ENCODE results near the gene MSL3B.

MSL3B gene

DNA sequence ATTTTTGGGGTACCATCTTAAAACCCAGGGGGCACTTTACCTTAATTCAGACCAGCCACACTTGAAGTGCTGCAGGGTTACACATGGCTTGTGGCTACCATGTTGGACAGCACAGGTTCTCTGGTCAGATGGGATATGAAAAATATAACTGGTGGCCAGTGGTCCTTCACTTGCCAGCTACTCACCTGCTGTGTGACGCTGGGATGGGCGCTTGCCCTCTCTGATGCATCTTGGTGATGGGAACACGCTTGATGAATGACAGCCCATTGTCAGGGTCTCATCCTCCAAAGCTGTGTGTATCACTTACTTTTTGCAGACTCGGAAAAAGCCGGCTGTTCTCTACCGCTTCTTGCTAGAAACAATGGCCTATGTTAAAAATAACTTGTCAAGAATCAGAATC, 36.3 kb downstream of the MSL3B start:
- no peak for DNase-seq

DNA sequence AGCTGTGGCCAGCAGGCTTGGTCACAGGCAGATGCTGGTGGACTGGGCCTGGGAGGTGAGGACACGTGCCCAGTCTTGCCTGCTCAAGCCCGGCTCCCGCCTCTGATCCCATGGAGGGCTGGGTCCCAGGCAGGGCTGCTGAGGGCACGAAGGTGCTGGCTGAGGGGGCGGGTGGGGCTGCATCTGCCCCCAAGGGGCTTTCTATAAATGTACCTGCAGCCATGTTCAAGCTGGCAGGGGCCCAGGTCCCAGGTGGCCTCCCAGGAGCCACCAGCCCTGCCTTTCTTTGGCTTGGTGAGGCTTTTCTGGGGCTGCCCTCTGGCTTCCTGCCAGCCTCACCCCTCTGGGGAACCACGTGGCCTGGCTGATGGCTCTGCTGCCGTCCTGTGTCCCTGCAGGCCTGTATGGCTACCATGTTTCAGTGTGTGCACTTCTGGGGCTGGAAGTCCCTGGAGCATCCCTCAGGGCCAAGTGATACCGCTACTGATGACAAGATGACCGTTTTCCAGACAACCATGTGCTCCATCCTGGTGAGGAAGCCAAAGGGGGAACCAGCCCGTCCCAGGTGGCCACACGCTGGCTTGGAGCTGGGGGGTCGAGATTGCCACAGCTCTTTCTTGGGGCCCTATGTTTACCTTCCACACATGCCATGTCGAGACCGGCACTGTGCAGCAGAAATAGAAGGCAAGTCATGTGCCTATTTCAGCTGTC, 37.0 kb downstream of the MSL3B start:
- DNase-seq, result no peak

DNA sequence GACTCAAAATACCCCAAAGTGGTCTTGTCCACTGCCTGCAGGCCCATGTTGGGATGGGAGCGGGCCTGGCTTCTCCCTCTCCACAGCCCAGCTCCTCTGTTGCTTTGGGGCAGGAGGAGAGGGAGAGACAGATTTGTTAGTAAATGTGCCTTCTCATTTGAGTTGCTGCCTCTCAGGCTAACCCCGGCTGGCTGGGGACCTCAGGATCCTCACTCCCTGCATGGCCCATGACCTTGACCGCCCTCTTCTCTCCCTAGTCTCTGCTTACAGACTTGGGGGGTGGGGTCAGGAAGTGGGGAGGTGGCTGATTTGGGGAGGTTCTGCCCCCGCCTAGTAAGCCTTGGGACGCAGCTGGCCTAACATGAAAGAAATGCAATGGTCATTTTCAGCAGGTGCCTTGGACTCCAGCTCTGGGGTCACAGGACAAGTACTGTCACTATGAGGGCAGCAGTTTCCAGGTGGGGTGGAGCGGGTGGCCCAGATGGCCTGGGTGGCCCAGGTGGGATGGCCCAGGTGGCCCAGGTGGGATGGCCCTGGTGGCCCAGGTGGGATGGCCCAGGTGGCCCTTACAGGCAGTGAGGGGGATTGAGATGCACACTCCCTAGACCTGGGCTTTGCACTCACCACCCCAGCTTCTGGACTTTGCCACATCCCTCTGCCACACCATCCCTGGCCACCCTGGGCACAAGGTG, 37.9 kb downstream of the MSL3B start:
- DNase-seq, result no peak

DNA sequence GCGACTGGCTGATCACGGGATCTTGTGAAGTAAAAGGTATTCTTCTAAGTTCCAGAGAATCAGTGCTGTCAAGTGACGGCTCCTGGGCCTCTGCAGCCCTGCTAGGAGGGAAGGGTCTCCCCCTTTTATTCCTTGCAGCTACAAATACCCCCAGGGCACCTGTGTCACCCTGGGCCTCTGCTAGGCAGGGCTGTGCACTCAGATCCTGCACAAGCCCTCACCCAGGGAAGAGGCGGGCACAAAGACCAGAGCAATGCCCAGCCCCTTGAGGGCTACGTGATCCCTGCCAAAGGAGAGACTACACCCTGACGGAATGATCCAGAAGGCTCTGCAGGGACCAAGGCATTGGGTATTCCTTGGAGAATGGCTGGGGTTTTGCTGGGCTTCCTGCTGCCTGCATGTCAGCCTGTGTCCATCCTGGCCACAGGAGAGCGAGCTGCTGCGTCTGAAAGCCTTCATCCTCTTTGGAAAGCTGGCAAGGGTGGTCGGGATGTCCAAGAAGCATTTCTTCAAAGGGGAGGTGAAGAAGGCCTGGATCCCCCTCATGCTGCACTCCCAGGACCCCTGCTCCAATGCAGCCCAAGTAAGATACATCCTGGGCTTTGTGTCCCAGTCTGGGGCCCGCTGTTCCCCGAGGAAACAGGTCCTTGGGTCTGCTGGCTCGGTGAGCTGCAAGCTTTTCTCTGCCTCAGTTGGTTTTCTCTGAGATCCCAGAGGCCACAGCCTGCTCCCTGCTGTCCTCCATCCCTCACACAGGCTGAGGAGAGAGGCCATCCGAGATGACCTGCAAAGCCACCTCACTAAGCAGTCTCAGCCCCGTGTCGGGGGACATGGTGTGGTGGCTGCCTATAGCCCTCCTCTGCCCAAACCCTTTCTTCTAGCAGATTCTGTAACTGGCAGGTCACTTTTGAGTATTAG, 38.7 kb downstream of the MSL3B start:
- DNase-seq, result no peak

DNA sequence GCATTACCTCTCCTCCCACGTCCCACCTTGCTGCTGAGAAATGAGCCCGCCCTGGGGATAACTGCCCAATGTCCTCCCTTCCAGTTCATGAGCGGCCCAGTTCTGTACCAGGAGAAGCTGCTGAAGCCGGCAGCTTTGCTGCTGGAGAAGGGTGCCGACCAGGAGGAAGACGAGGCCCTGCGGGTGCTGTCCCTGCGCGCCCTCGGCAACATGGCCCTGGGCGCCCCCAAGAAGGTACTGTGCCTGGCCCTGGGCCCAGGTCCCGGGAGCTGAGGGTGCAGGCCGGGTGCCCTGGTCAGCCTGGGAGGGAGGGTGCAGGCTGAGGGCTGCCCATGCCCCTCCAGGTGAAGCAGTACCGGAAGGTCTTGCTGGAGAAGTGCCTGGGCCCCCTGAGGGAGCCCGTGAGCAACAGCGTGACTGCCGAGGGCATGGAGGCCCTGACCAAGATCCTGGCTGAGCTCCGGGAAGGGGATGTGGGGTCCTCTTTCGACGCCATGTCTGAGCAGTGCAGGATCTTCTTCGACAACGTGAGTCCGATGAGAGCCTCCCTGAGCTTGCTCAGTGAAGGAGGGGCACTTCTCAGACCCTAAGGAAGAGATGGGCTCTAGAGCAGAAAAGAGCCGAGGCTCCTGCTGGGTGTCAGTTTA, 39.5 kb downstream of the MSL3B start:
- no peak for DNase-seq

DNA sequence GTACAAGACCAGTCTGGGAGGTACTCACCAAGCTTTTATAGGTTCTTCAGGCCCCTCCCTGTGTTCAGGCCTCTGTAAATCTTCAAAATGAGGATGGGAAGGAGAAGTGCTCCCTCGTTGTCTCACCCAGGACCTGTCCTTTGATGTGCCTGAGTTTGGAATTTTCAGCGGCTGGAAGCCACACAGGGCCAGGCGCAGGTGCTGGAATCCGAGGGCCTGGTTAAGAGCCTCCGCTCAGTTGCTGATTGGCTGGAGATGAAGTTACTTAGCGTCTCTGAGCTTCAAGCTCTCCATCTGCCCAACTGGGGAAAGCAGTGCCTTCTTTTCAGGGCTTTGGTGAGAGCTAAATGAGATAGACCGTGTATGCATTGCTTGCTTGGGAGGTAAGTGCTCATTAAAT, 43.8 kb downstream of the MSL3B start:
- no peak for DNase-seq

DNA sequence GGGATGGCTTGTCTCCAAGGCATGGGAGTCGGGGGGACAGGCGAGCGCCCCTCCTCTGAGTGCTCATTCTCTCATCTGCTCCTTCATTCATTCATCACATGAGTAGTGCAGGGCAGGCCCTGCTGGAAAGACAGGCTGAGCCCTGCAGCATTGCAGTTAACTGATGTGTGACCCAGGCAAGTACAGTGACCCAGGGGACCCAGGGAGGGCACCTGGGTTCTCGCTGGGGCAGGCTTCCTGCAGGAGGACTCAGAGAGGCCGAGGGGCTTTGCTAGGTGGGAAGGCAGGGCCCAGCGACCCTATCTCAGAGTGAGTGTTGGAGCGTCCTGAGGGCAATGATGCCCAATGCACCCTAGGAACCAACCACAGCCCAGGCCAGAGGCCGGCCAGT, 44.5 kb downstream of the MSL3B start:
- DNase-seq, result no peak

DNA sequence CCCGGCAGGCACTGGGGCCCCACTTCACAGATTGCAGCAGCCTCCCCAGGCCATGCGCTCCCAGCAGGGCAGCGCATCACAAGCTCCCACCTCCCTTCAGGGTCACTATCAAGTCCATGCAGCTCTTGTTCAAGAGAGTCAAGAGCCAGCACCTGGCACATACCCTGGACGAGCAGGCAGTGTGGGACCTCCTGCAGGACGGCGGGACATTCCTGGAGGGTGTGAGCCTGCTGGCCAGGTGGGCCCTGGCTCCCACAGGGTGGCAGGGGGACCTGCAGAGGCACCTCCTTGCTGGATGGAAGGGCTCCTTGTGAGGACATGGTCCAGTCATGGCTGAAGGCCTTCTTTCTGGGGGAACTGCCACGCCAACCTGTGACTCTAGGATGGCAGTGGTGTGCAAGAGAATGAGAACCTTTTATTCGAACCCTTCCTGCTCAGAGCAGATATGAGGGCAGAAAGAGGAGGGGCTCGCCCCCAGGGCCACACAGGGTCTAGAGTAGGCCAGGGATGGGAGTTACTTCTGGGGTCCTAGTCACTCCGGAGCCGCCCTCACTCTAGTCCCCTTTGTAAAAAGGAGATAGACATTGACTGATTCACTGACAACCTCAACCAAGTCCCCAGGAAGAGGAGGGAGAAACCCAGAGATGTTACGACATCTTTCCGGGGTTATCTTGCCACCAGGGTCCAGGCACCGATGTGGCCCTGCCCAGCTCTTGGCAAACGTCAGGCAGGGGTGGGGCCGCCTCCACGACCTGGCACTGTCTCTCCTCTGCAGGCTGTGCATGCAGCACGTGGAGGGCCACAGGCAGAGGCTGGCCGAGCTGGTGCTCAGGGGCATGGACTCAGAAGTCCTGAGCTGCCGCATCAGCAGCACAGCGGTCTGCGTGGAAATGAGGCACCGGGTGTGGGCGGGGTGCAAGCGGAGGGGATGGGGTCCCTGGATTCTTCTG, 45.1 kb downstream of the MSL3B start:
- no peak for DNase-seq

DNA sequence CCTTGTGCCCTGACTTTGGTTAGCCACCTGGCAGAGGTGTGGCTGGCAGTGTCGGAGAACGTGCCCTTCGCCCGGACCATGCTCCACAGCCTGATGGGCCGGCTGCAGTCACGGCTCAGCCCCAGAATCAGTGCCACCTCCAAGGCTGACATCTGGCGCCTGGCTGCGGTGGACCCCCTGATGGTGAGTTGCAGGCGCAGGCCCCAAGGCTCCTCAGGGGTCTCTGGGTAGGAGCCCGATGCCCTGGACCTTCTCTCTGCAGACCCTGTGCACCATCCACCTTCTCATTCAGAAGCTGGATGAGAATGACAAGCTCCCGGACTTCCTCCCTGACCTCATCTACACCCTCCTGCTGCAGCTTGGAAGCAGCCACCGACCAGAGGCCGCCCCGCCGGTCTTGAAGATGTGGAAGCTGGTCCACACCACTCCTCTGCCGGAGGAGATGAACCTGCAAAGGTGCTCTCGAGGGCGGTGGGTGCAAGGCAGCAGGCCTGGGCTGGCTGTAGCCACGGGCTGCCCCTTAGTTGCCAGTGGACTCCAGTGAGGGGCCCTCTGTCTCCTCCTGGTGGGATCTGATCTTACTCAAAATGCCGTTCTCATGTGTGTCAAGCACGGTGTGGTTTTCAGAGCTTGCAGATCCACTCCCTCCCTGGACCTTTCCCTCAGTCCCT, 46.0 kb downstream of the MSL3B start:
- no peak for DNase-seq

DNA sequence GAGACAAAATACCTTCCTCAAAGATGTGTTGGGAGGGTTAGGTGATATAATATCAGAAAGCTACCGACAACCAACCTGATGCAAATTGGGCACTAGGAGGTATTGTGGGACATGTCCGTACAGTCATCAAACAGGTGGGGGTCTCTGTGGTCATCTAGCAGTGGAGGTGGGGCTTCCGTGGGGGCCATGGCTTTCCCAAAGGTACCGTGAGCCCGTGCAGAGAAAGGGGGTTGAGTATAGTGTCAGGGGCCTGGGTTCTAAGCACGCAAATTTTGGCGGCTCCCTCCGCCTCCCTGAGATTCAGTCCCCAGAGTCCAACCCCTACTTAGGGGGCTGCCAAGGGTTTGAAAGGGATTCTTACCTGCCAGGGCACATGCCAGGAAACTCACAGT, 46.5 kb downstream of the MSL3B start:
- DNase-seq, result no peak

DNA sequence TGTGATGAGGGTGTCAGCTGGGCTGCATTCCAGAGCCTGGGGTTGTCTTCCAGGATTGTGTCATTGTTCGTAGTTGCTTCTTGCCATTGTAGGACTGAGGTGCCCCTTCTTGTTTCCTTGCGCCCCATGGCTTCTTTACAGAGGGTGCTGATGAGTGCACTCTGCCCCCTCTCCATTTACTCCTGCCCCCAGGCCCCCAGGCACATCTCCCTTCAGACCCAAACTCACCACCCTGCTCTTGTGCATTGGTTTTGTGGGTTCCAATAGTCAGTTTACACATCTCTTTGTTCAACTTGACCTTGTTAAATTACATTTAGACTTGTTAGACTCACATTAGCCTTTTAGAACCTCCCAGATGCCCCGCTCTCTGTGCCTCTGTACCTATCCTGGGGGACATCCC, 47.0 kb downstream of the MSL3B start:
- no peak for DNase-seq

DNA sequence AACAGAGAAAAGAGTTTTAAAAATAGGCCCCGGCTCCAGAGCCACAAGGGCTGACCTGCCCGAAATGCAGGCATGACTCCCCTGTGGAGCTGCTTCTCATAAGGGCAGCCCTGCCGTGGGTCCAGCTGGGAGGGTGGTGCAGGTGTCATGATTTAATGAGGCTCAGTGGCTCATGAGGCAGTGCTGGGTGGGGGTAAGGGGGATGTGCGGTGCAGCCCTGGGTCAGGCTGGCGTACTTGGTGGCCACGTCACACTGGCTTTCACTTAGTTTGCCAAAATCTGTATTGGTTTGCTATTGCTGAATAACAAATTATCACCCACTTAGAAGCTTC, 47.4 kb downstream of the MSL3B start:
- DNase-seq, result no peak

DNA sequence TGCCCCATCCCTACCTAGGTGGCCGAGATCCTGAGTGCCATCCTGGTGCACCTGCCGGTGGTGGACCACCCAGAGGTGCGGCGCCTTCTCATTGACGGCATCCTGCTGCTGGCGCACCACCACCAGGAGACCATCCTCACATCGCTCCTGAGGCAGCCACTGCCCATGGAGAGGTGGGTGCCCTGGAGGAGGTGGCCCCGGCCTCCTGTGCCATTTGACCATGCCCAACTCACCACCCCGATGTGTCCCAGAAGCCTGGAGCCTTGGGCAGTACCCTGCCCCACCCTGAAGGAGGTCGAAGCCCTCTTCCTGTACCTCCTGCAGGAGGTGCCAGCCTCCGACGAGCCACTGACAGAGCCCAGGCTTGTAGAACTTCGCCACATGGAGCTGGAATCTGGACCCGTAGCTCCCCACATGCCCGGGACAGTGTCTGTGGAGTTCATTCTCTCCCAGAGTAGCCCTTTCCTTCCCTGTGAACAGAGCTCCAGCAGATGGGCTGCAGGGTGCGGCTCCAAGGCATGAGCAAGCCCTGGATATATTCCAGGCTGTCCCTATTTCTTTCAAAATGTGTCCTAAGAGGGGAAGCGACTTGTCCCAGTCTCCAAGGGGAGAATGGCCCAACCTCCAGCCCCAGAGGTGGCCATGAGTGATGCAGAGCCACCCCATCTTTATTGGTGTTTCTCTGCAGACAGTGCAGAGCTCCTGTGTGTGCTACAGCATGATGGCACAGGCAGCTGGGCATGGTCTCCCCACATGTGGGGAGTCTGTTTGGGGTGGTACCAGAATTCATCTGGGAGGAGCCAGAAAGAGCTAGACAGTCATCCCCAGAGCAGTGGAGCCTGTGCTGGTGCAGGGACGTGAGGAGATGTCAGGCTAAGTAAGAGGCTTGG, 48.1 kb downstream of the MSL3B start:
- no peak for DNase-seq

DNA sequence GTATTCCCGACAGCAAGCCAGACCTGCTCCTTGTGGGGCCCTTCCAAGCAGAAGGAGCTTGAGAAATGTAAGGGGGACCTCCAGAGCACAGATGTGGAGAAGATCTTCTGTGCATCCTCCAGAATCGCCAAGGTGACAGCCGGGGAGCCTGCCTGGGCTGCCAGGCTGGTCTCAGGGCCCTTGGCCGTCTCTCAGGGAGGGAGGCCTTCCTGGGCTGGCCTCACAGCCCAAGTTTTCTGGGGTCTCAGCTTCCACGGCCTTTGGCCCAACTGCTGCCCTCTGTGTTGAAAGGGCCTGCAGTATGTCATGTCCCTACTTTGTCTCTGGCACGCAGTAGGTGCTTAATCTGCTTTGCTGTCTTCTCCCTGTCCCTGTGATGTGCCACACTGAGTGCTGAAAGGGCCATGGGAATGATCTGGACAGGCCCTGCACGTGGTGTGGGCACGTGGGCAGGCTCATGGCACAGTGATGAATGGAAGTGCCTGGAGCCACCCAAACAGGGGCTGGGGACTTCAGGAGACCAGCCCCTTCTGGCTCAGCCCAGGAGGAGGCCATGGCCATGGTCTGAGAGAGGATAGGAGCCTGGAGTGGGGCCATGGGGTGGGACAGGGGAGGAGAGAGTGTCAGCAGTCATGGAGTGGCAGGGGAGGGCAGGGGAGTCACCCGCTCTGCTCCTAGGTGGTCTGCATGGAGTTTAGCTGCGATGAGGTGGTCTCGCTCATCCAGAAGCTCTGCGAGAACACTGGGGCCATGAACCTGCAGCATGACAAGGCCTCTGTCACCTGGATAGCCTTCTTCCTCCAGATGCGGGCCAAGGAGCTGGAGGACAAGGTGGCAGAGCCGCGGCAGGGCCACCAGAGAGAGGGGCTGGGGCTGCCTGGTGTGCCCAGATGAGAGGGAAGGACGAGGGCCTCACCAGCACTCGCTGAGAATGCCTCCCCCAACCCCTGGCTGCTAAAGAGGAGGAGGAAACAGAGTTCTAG, 49.3 kb downstream of the MSL3B start:
- DNase-seq, result no peak

DNA sequence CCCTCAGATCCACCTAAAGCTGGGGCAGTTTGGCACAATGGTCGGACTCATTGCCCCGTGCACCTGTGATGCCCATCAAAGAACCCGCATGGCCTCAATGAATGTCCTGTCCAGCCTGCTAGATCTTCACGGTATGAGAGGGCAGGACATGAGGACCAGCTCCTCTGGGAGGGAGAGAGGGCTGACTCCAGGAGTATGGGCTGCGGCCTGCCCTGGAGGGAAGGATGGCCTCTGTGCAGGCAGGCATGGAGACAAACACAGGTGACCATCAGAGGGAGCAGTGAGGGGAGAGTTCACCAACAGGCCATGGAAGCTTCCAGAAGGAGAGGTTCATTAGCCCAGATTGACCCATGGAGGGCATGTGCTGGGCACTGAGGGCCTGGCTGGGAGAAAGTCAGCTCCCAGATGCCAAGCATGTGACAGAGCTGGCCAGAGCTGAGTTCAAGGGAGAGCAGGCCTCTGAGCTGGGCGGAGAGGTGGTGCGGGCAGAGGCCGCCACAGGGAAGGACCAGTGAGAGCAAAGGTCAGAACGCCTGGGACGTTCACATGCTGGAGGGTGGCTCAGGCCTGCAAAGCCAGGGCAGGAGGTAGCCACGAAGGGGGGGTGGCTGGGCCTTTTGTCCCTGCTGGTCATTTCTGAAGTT, 50.1 kb downstream of the MSL3B start:
- no peak for DNase-seq

DNA sequence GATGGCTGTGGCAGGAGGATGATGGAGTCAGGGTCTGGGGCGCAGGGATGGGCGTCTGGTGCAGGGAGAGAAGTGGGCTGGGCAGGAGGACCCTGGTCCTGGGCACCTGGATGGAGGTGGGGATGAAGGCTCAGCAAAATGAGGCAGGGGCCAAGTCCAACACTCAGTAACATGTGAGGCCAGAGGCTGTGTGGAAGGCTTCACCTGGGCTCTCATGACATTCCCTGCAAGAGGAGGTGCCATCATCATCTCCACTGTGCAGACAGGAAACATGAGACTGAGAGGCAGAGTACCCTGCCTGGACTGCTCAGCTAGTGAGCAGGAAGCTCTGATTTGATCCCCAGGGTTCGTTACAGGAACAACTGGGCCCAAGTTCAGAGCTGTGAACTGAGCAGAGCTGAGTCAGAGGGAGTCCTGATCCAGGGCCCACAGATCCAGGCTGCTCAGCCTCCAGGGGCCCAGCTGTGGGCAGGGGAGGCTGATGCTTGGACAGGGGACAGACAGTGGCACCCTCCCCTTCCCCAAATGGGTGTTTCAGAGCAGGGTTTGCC, 50.8 kb downstream of the MSL3B start:
- DNase-seq, result no peak

DNA sequence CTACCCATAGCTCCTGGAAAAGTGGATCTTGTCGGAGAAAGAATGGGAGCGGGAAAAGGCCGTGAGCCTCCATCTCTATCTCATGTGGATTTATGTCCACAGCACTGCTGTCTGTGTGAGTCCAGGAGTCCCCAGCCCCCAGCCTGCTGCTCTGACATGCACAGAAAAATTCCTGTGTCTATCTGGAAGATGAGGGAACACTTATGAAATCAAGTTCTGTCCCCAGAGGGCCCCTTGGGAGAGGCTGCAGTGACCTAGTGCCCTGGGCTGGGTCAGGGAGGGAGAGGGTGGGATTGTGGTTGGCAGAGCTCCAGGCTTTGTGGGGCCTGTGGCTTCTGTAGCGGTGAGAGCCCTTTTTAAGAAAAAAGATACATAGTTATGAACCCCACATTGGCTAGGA, 51.4 kb downstream of the MSL3B start:
- no peak for DNase-seq

DNA sequence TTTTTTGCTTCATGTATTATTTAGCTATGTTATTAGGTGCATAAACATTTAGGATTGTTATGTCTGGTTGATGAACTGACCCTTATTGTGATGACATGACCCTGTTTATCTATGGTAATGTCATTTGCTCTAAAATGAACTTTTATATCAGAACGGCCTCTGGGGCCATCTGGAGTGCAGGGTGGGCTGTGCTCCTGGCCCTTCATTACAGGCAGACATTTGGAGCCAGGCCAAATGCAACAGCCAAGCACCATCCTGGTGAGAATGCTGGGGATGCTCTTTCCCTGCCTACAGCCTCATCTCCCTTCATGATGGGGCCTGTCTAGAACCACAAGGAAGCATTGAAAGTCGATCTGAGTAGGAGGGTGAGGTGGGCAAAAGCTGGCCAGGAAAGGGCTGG, 51.9 kb downstream of the MSL3B start:
- DNase-seq, result no peak

DNA sequence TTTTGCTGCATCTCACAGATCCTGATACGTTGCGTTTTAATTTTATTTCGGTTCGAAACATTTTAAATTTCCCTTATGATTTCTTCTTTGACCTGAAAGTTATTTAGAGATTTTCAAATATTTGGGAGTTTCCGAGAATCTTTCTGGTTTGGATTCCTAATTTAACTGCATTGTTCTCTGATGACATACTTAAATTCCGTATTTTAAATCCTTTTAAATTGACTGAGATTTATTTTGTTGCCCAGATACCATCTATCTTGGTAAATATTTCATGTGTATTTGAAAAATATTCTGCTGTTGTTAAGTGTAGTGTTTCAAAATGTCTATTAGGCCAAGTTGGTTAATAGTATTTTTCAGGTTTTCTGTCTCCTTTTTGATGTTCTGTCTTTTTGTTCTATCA, 52.3 kb downstream of the MSL3B start:
- DNase-seq, result no peak

Data from CD4-positive, alpha-beta T cell treated with Interferon gamma for 1 hour (primary cell).